Measurements from ENCODE around the gene SETSIP. TPM values are rescaled to one million over a fixed set of nuclear protein-coding genes. Genes with fewer than 3 reads are reported as not detected.

SETSIP gene
- total RNA-seq, 1 donor from 2014 or later = not detected

- Histone ChIP-seq H3K27me3 (ENCODE audit: control insufficient read depth, insufficient read depth, low read length) (no peaks in the 10 kb centered on the region), H3K4me3 (ENCODE audit: low read depth, low read length) (no peak overlapping the region), H3K36me3 (ENCODE audit: control insufficient read depth, insufficient read depth, low read length) (no peaks in the 10 kb centered on the region)
- no peak for DNase-seq (ENCODE audit: low read depth)
- TF ChIP-seq CTCF (IDR thresholded peaks at IDR 0.05; ENCODE audit: insufficient read depth, low read length, poor library complexity, severe bottlenecking) = no peak
Measured at GRCh38 chr1:92096317-92096716, 21.1 kb upstream of the SETSIP start.

GRCh38 chr1:92095874-92096273, 20.7 kb upstream of the SETSIP start:
- Histone ChIP-seq H3K27me3 (ENCODE audit: control insufficient read depth, insufficient read depth, low read length) (no peaks in the 10 kb centered on the region), H3K4me3 (ENCODE audit: low read depth, low read length) (no peak overlapping the region), H3K36me3 (ENCODE audit: control insufficient read depth, insufficient read depth, low read length) (no peaks in the 10 kb centered on the region)
- DNase-seq (ENCODE audit: low read depth) = no peak
- no peak for TF ChIP-seq CTCF (IDR thresholded peaks at IDR 0.05; ENCODE audit: insufficient read depth, low read length, poor library complexity, severe bottlenecking)

GRCh38 chr1:92094595-92094994, 19.4 kb upstream of the SETSIP start:
- Histone ChIP-seq H3K27me3 (ENCODE audit: control insufficient read depth, insufficient read depth, low read length) (no peaks in the 10 kb centered on the region), H3K4me3 (ENCODE audit: low read depth, low read length) (no peak overlapping the region), H3K36me3 (ENCODE audit: control insufficient read depth, insufficient read depth, low read length) (no peaks in the 10 kb centered on the region)
- no peak for TF ChIP-seq CTCF (IDR thresholded peaks at IDR 0.05; ENCODE audit: insufficient read depth, low read length, poor library complexity, severe bottlenecking)
- no peak for DNase-seq (ENCODE audit: low read depth)

- Histone ChIP-seq H3K27me3 (ENCODE audit: control insufficient read depth, insufficient read depth, low read length) (no peaks in the 10 kb centered on the region), H3K36me3 (ENCODE audit: control insufficient read depth, insufficient read depth, low read length) (no peaks in the 10 kb centered on the region), H3K4me3 (ENCODE audit: low read depth, low read length) (no peak overlapping the region)
- no peak for DNase-seq (ENCODE audit: low read depth)
- TF ChIP-seq CTCF (IDR thresholded peaks at IDR 0.05; ENCODE audit: insufficient read depth, low read length, poor library complexity, severe bottlenecking) = no peak
Measured at GRCh38 chr1:92094090-92094489, 18.9 kb upstream of the SETSIP start.

GRCh38 chr1:92091625-92092024, 16.4 kb upstream of the SETSIP start:
- DNase-seq (ENCODE audit: low read depth) = no peak
- no peaks in the 10 kb centered on the region for H3K27me3 ChIP-seq (ENCODE audit: control insufficient read depth, insufficient read depth, low read length)
- TF ChIP-seq CTCF (IDR thresholded peaks at IDR 0.05; ENCODE audit: insufficient read depth, low read length, poor library complexity, severe bottlenecking) = no peak
- H3K36me3 ChIP-seq (ENCODE audit: control insufficient read depth, insufficient read depth, low read length) = no peaks in the 10 kb centered on the region
- no peak overlapping the region for H3K4me3 ChIP-seq (ENCODE audit: low read depth, low read length)

GRCh38 chr1:92087542-92087941, 12.3 kb upstream of the SETSIP start:
- no peak for TF ChIP-seq CTCF (IDR thresholded peaks at IDR 0.05; ENCODE audit: insufficient read depth, low read length, poor library complexity, severe bottlenecking)
- DNase-seq (ENCODE audit: low read depth) = no peak
- H3K4me3 ChIP-seq (ENCODE audit: low read depth, low read length) = no peak overlapping the region

More at GRCh38 chr1:92087542-92087941, 12.3 kb upstream of the SETSIP start:
- no peaks in the 10 kb centered on the region for H3K36me3 ChIP-seq (ENCODE audit: control insufficient read depth, insufficient read depth, low read length)
- no peaks in the 10 kb centered on the region for H3K27me3 ChIP-seq (ENCODE audit: control insufficient read depth, insufficient read depth, low read length)

All from kidney epithelial cell (primary cell).